SK-N-SH (cell line): ENCODE results near the gene HDAC4. TPM values are rescaled to one million over a fixed set of nuclear protein-coding genes. Genes with fewer than 3 reads are reported as not detected.

Source experiments
- CTCF ChIA-PET: fragments of 300-600, 350-600 bp; formaldehyde crosslinking; extraction: SDS; loops from one replicate; lab custom pipeline; 2021; lab: Yijun Ruan, JAX
- POLR2A ChIA-PET: fragments of 350-600 bp; sonication (Branson Sonifier 250); formaldehyde crosslinking; extraction: SDS; loops from one replicate; lab custom pipeline; 2020; ENCODE audit warnings: antibody characterized with exemption, inconsistent platforms; lab: Yijun Ruan, JAX
- DNase-seq: peaks from one replicate; pipeline ENCODE4 v3.0.0; 2012
- H2AFZ ChIP-seq: fragments of 200-600 bp; sonication (generic); 2 replicates; pipeline ENCODE4 v1.8.1; 2016; ENCODE audit warnings: antibody characterized with exemption, mild to moderate bottlenecking, low read depth
- H3F3A ChIP-seq: fragments of 200-600 bp; sonication (generic); replicated peaks from 2 replicates; pipeline ENCODE3; 2016; ENCODE audit warnings: antibody characterized with exemption, mild to moderate bottlenecking; ENCODE audit not compliant: insufficient read depth
- H3K27ac ChIP-seq, 2 experiments: fragments of 200-500 bp in 1 of 2; fragments of 200-600 bp in 1 of 2; sonication (Bioruptor generic) in 1 of 2; sonication (generic), shearing (Covaris generic) in 1 of 2; 2 replicates each; pipeline versions ENCODE4 v1.5.1 to v1.6.1; 2014 to 2016; ENCODE audit warnings: low read depth in 2 of 2, inconsistent platforms in 1 of 2, low read length in 1 of 2, mild to moderate bottlenecking in 1 of 2, mixed read lengths in 1 of 2
- H3K27me3 ChIP-seq: fragments of 200-600 bp; sonication (generic), shearing (Covaris generic); 2 replicates; pipeline ENCODE4 v1.6.1; 2016; ENCODE audit warnings: mixed run types; ENCODE audit not compliant: insufficient read depth
- H3K36me3 ChIP-seq, 2 experiments: fragments of 200-500 bp in 1 of 2; fragments of 200-600 bp in 1 of 2; sonication (Bioruptor generic) in 1 of 2; sonication (generic) in 1 of 2; replicated peaks in 1 of 2; 2 replicates each; pipeline versions ENCODE3 to v1.5.1; 2014 to 2016; ENCODE audit warnings: low read length in 1 of 2, mild to moderate bottlenecking in 1 of 2; ENCODE audit not compliant: insufficient read depth in 2 of 2, control insufficient read depth in 1 of 2
- H3K4me1 ChIP-seq, 2 experiments: fragments of 200-500 bp in 1 of 2; fragments of 200-600 bp in 1 of 2; sonication (Bioruptor generic) in 1 of 2; sonication (generic), shearing (Covaris generic) in 1 of 2; 2 replicates each; pipeline versions ENCODE4 v1.5.1 to v1.6.1; 2014 to 2016; ENCODE audit warnings: low read depth in 1 of 2, low read length in 1 of 2, mixed run types in 1 of 2; ENCODE audit not compliant: insufficient read depth in 2 of 2, control insufficient read depth in 1 of 2
- H3K4me2 ChIP-seq: fragments of 200-600 bp; sonication (generic), shearing (Covaris generic); 2 replicates; pipeline ENCODE4 v1.6.1; 2017; ENCODE audit warnings: mixed run types
- H3K4me3 ChIP-seq, 2 experiments: fragments of 200-500 bp in 1 of 2; fragments of 200-600 bp in 1 of 2; sonication (Bioruptor generic) in 1 of 2; sonication (generic), shearing (Covaris generic) in 1 of 2; 2 replicates each; pipeline versions ENCODE4 v1.5.1 to v1.8.1; 2014 to 2016; ENCODE audit warnings: low read depth in 2 of 2, inconsistent platforms in 1 of 2, low read length in 1 of 2, mild to moderate bottlenecking in 1 of 2, mixed read lengths in 1 of 2, moderate library complexity in 1 of 2
- H3K79me2 ChIP-seq: fragments of 200-600 bp; sonication (generic); 2 replicates; pipeline ENCODE4 v1.8.1; 2017; ENCODE audit warnings: mild to moderate bottlenecking; ENCODE audit not compliant: insufficient read depth
- H3K9ac ChIP-seq: fragments of 200-600 bp; sonication (generic); 2 replicates; pipeline ENCODE4 v1.6.1; 2017; ENCODE audit warnings: mixed run types
- H3K9me2 ChIP-seq: fragments of 200-600 bp; sonication (generic); 2 replicates; pipeline ENCODE4 v1.6.1; 2017; ENCODE audit warnings: mixed run types
- H3K9me3 ChIP-seq: fragments of 200-600 bp; sonication (generic); 2 replicates; pipeline ENCODE4 v1.6.1; 2017; ENCODE audit warnings: mixed run types, mild to moderate bottlenecking, moderate library complexity
- H4K20me1 ChIP-seq: fragments of 200-600 bp; sonication (generic); 2 replicates; pipeline ENCODE4 v1.6.1; 2017; ENCODE audit warnings: mild to moderate bottlenecking, mixed run types; ENCODE audit not compliant: insufficient read depth
- ELF1 ChIP-seq: IDR thresholded peaks from 2 replicates; pipeline ENCODE4 v1.4.0; 2012
- FOSL2 ChIP-seq: IDR thresholded peaks from 2 replicates; pipeline ENCODE4 v1.4.0; 2012; ENCODE audit warnings: low read depth, mild to moderate bottlenecking, moderate library complexity, borderline replicate concordance
- GABPA ChIP-seq: IDR thresholded peaks from 2 replicates; pipeline ENCODE4 v1.4.0; 2012; ENCODE audit warnings: low read depth, mild to moderate bottlenecking
- GATA2 ChIP-seq: sonication (generic); formaldehyde crosslinking; IDR thresholded peaks from 2 replicates; pipeline ENCODE4 v1.5.0; 2020; ENCODE audit warnings: mild to moderate bottlenecking, missing genetic modification reagents
- IRF3 ChIP-seq: fragments of 150-350 bp; IDR thresholded peaks from 2 replicates; pipeline ENCODE4 v1.6.1; 2016; ENCODE audit warnings: mild to moderate bottlenecking, low read depth, low read length
- JUND ChIP-seq: IDR thresholded peaks from 2 replicates; pipeline ENCODE4 v1.4.0; 2012
- MEF2A ChIP-seq: IDR thresholded peaks from 2 replicates; pipeline ENCODE4 v1.4.0; 2012; ENCODE audit warnings: low read depth, borderline replicate concordance
- MXI1 ChIP-seq: IDR thresholded peaks from 2 replicates; pipeline ENCODE4 v1.6.1; 2012; ENCODE audit warnings: mild to moderate bottlenecking, low read depth, low read length, improper control_type of control experiment
- RCOR1 ChIP-seq: fragments of 150-350 bp; IDR thresholded peaks from 2 replicates; pipeline ENCODE4 v1.6.1; 2017; ENCODE audit warnings: antibody characterized with exemption, low read length
- RFX5 ChIP-seq: IDR thresholded peaks from 2 replicates; pipeline ENCODE4 v1.6.1; 2012; ENCODE audit warnings: mild to moderate bottlenecking, improper control_type of control experiment, low read length
- RXRA ChIP-seq: IDR thresholded peaks from 2 replicates; pipeline ENCODE4 v1.4.0; 2012; ENCODE audit warnings: low read depth, mild to moderate bottlenecking, borderline replicate concordance
- SIN3A ChIP-seq: IDR thresholded peaks from 2 replicates; pipeline ENCODE4 v1.6.1; 2012; ENCODE audit warnings: low read depth, mild to moderate bottlenecking, low read length, moderate library complexity, borderline replicate concordance
- SMC3 ChIP-seq: IDR thresholded peaks from 2 replicates; pipeline ENCODE4 v1.6.1; 2012; ENCODE audit warnings: low read depth, low read length, improper control_type of control experiment
- TCF12 ChIP-seq: IDR thresholded peaks from 2 replicates; pipeline ENCODE4 v1.4.0; 2012
- YY1 ChIP-seq: IDR thresholded peaks from 2 replicates; pipeline ENCODE4 v1.4.0; 2012; ENCODE audit warnings: low read depth, mild to moderate bottlenecking
- WGBS: methylation state at CpG from one replicate; pipeline ENCODE4 v1.1.6; 2017; ENCODE audit warnings: low lambda C conversion rate; 5-methylcytosine and 5-hydroxymethylcytosine counted together
- polyA plus RNA-seq, 3 experiments: library from polyadenylated mRNA; depleted of rRNA; stranded (reverse); fragments of >200 nt; gene quantifications; 2 replicates each; pipeline ENCODE4 v1.2.3, GENCODE V29; 2012
- TF ChIP-seq, protein P1 (sequence below): IDR thresholded peaks from 2 replicates; pipeline ENCODE4; 2012
- TF ChIP-seq, protein P2 (sequence below): IDR thresholded peaks from 2 replicates; pipeline ENCODE4 v1.4.0; 2012; ENCODE audit warnings: low read depth, borderline replicate concordance
- TF ChIP-seq, protein P3 (sequence below): IDR thresholded peaks from 2 replicates; pipeline ENCODE4 v1.4.0; 2012; ENCODE audit warnings: low read depth, borderline replicate concordance

HDAC4 gene
- polyA plus RNA-seq, 1 of the 3 experiments (the other 2 are of a cell fraction) = 5.5 TPM

DNA sequence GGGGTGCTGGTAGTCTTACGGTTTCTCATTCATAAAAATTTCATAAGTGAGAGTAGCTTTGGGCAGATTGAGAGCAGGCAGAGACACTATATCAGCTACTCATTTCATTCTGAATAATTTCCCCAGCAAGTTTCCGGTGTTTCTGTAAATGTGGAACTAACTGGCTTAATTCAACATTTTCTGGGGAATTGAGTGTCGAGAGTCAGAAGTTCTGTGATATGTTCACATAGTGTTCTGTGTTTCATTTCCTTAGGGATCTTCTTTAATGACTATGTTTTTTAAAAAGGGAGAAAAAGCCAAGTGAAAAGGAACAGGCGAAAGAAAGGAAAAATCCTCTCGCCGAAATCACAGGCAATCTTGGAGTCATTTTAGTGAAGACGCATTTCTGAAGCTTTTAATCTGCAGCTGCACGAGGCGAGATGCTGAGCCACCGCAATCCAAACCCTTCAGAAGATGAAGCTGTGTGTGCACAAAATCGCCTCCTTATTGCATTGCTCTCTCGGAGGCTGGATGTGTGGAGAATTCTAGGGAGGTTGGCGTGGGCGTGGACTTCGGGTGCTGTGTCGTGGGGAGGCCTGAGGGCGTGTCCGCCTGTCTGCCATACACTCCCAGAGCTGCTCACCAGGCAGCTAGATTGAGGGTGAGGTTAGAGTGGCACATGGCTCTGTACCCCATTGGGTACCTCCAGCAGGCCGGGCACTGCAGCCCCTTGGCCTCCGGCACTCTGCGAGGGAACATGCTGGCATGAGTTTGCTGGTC lies 38.4 kb upstream of the HDAC4 start:
- H3K9me3 ChIP-seq = no peaks in the 10 kb centered on the region
- no peaks in the 10 kb centered on the region for H3K9me2 ChIP-seq
- POLR2A ChIA-PET = no interaction called here
- H3K4me1 ChIP-seq = no peaks in the 10 kb centered on the region
- H3K4me3 ChIP-seq = no peak overlapping the region
- no peaks in the 10 kb centered on the region for H3K36me3 ChIP-seq
- no peak overlapping the region for H3K27ac ChIP-seq
- H3K79me2 ChIP-seq = no peaks in the 10 kb centered on the region
- no peak overlapping the region for H3K9ac ChIP-seq
- H3K4me2 ChIP-seq = no peak overlapping the region
- no peaks in the 10 kb centered on the region for H3F3A ChIP-seq
- no peak overlapping the region for H2AFZ ChIP-seq
- no peaks in the 10 kb centered on the region for H4K20me1 ChIP-seq
- 68% methylated on average over 21 of the region's 21 CpGs for WGBS
- CTCF ChIA-PET = no interaction called here
- TF ChIP-seq JUND = no peak
- no peak for TF ChIP-seq SIN3A
- TF ChIP-seq YY1 = no peak
- TF ChIP-seq, protein P1, sequence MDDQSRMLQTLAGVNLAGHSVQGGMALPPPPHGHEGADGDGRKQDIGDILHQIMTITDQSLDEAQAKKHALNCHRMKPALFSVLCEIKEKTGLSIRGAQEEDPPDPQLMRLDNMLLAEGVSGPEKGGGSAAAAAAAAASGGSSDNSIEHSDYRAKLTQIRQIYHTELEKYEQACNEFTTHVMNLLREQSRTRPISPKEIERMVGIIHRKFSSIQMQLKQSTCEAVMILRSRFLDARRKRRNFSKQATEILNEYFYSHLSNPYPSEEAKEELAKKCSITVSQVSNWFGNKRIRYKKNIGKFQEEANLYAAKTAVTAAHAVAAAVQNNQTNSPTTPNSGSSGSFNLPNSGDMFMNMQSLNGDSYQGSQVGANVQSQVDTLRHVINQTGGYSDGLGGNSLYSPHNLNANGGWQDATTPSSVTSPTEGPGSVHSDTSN = no peak
- TF ChIP-seq GATA2 (CRISPR knock-in tag) = no peak
- no peak for TF ChIP-seq GABPA
- TF ChIP-seq MXI1 = no peak
- no peak for TF ChIP-seq FOSL2
- TF ChIP-seq, protein P2, sequence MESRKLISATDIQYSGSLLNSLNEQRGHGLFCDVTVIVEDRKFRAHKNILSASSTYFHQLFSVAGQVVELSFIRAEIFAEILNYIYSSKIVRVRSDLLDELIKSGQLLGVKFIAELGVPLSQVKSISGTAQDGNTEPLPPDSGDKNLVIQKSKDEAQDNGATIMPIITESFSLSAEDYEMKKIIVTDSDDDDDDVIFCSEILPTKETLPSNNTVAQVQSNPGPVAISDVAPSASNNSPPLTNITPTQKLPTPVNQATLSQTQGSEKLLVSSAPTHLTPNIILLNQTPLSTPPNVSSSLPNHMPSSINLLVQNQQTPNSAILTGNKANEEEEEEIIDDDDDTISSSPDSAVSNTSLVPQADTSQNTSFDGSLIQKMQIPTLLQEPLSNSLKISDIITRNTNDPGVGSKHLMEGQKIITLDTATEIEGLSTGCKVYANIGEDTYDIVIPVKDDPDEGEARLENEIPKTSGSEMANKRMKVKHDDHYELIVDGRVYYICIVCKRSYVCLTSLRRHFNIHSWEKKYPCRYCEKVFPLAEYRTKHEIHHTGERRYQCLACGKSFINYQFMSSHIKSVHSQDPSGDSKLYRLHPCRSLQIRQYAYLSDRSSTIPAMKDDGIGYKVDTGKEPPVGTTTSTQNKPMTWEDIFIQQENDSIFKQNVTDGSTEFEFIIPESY = no peak
- no peak for TF ChIP-seq SMC3
- TF ChIP-seq, protein P3, sequence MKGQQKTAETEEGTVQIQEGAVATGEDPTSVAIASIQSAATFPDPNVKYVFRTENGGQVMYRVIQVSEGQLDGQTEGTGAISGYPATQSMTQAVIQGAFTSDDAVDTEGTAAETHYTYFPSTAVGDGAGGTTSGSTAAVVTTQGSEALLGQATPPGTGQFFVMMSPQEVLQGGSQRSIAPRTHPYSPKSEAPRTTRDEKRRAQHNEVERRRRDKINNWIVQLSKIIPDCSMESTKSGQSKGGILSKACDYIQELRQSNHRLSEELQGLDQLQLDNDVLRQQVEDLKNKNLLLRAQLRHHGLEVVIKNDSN = no peak
- no peak for TF ChIP-seq RCOR1
- no peak for TF ChIP-seq TCF12
- no peak for TF ChIP-seq IRF3
- no peak for TF ChIP-seq ELF1
- no peak for TF ChIP-seq RXRA
- TF ChIP-seq RFX5 = no peak
- no peak for TF ChIP-seq MEF2A
- TF ChIP-seq, all 33 proteins: peak for 0
- no peaks in the 10 kb centered on the region for H3K27me3 ChIP-seq
- no peak for DNase-seq
